GM18873 (cell line): Measurements from ENCODE around the gene CD7.

ENCODE experiments used
- ATAC-seq: cut with Tn5 transposase; IDR thresholded peaks from one replicate; pipeline ENCODE4 v1.9.1; 2021; ENCODE audit warnings: mild to moderate bottlenecking, moderate library complexity, moderate number of reproducible peaks; ENCODE audit not compliant: unreplicated experiment, low FRiP score

Gene CD7

DNA sequence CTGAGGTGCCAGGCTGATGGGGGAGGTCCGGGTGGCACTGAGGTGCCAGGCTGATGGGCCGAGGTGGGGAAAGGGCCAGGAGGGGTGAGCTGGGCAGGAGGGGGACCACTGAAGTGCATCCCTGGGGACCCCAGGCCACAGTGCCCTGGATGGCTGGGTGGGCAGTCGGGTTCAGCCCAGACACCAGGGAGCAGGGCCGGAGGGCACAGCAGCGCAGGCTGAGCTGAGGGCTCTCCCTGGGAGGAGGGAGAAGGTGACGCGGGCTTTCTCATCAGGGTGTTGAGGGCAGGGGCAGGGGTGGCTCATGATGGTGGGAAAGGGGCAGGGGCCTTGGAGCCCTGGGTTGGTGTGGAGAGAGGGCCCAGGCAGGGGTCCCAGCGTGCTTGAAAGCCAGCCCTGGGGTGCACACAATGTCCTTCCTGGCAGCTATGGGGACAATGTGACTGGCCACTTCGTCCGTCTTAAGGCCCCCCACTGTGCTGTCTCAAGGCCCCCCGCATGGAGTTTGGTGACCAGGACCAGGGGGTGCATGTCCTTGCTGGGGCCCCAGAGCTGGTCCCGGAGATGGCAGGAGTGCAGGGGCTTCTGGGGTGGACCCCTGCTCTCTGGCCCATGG lies 16.0 kb downstream of the CD7 start:
- no peak for ATAC-seq

DNA sequence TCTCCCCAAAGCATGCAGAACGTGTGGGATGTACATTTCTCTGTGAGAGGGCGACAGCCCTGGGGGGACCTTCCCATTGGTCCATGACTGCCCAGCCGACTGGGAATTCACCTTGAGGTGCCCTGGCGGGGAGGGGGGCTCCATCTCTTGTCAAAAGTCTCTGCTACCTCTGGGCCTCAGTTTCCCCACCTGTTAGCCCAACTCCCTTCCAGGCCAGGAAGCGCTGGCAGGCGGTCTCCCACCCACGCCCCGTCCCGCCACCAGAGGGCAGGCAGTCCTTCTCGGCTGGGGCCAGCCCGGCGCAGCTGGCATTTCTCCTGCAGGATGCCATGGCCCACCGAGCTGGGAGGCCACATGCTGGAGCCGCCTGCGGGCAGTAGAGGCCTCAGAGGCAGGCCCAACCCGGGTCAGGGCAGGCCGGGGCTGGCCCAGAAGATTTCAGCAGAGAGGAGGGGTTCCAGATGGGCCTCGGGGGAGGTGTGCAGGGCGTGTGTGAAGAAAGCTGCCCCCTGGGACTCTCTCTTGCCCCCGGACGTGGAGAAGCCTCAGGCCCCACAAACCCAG lies 16.6 kb downstream of the CD7 start:
- no peak for ATAC-seq

DNA sequence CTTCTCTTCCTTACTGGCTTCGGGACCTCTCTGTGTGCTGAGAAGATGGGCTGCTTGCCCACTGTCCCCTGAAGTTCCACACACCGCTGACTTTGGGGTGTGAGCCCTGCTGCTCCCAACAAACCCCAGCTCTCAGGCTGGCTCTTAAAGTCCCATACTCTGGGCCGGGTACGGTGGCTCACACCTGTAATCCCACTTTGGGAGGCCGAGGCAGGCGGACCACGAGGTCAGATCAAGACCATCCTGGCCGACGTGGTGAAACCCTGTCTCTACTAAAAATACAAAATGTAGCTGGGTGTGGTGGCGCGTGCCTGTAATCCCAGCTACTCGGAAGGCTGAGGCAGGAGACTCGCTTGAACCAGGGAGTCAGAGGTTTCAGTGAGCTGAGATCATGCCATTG lies 17.2 kb downstream of the CD7 start:
- ATAC-seq: no peak

DNA sequence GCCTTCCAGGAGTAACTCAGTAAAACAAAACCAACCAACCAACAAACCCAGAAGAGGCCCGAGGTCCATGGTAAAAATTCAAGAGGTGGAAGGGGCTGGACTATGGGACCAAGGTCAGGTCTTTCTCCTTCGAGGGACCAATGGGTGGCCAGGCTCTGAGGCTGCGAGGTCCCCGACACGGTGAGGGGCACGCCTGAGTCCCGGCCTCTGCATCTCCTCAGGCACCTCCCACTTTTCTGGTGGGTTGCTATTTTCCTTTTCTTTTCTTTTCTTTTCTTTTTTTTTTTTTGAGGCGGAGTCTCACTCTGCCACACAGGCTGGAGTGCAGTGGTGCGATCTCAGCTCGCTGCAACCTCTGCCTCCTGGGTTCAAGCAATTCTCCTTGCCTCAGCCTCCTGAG lies 18.0 kb downstream of the CD7 start:
- no peak for ATAC-seq

DNA sequence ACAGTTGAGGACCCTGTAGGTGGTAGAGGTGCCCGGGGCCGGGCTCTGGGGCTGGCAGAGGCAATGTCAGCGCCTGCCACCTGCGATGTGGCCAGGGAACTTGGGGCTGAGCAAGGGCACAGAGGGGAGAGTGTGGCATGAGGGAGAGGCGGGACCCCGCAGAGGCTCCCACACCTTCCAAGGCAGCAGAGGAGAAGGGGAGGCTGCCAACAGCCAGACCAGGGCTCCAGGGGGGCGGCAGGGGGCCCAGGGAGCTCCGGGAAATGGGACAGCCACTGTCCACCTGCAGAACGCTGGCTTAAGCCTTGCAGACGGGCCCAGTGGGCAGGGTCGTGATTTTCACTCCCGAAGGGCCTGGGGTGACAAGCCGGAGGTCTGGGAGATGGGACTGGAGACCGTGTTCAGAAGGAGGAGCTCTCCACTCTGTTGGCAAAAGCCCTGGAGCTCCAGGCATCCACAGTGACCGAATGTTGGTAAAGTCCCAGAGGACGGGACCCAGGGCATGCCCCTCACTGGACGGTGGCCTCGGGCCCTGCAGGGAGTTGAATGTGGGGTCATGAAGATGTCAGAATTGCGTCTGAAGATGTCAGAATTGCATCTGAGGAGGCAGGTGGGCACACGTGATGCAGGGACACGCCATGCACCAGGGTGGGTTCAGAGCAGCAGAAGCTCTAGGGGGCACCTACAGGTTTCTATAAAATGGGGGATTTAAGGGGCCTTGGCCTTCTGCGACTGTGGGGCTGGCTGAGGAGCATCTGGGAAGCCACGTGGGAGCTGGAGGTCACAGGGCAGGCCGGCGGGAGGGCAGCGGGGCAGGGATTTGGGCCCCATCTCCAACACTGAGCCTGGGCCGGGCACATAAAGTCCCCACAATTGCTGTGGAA lies 18.6 kb downstream of the CD7 start:
- peak; percentile 3 for ATAC-seq

DNA sequence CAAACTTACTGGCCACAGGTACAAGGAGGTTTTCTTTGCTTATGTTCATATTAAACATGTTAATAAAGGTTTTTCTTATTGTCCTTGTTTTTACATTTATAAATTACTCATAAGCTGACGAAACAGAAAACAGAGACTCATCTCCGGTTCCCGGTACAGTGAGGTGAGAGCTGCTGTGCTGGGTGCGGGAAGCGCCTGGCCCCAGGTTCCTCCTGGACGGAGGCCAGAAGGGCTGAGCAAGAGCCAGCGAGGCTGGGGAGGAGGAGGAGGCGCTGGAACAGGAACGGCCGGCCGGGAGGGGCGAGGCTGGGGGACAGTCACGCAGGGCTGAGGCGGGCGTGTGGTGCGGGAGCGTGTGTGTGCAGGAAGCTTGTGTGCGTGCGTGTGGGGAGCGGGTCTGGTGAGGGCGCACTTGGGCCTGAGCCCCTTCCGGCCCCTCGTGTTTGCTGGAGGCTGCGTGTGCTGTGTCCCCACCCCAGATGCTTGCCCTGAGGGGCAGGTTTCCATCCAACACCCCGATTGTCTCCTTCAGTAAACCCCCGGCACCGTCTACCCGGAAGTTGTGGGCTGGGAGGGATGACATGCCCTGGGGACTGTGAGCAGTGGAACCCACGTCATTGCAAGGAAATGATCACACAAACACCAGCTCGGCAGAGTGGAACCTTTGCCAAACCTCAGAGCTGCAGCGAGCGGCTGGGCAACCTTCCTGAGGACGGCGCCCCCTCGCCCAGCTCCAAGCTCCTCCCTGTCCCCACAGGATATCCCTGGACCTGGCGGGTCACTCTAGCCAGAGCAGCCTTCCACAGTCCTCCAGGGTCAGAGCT lies 19.5 kb downstream of the CD7 start:
- peak; percentile 42 for ATAC-seq

DNA sequence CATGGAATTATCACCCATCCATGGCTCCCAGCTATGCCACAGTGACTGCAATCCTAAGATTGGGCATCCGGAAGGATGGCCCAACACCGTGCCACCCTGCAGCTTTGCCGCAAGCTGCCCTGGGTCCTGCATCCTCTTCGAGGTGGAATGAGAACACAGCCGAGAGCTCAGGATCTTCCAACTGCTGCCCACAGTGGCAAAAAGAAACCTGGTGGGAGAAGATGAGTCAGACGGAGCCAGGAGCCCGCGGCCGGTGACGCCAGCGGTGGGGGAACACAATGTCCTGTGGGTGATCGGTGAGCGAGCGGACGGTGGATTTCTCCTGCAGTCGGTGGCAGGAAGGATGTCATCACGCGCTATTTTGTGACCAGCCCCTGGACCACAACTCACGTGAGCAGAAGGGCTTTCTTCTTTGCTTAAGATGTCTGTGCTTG lies 20.1 kb downstream of the CD7 start:
- ATAC-seq: peak; percentile 27

DNA sequence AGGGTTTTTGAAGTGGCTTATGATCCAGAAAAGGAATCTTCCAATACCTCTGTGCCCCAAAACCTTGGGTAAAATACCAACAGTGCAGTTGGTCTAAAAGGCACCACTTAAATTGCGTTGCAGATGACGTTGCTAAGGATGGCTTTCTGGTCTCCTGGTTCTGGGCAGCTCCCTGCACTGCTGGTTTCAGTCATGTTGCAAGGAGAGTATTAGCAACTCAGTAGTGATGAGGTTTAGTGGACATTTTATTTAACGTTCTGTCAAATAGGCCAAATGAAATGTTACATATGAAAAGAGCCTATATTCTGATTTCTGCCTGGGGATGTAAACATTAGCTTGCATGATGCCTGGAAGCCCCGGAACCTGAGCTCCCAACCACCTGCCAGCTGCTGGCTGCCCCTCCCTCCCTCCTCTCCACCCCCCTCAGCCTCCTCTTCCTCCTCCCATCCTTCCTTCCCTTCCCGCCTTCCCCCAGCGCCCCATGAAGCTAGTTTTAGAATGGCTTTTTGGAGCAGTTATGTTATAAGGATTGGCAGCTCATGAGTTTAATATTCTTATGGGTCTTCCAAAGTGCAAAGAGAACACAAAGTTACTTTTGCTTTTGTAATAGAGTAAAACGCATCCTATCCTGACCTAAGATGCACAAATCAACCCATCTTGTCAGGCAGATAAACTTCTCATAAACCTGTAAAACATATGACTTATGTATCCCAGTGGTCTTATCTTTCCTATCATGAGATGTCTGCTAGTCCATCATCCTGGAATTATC lies 20.7 kb downstream of the CD7 start:
- no peak for ATAC-seq

DNA sequence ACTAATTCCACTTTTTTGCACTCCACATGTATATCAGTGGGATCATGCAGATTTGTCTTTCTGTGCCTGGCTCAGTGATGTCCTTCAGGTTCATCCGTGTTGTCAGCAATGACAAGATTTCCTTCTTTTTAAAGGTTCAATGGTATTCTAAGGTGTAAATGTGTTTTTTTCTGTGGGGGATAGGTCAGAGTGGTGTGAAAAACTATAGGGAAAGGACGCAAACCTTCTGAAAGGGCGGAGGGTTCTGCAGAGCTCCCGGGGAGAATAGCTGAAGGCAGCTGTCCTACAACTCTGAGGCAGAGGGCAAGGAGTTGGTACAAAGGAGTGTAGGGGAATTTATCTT lies 22.0 kb downstream of the CD7 start:
- no peak for ATAC-seq

DNA sequence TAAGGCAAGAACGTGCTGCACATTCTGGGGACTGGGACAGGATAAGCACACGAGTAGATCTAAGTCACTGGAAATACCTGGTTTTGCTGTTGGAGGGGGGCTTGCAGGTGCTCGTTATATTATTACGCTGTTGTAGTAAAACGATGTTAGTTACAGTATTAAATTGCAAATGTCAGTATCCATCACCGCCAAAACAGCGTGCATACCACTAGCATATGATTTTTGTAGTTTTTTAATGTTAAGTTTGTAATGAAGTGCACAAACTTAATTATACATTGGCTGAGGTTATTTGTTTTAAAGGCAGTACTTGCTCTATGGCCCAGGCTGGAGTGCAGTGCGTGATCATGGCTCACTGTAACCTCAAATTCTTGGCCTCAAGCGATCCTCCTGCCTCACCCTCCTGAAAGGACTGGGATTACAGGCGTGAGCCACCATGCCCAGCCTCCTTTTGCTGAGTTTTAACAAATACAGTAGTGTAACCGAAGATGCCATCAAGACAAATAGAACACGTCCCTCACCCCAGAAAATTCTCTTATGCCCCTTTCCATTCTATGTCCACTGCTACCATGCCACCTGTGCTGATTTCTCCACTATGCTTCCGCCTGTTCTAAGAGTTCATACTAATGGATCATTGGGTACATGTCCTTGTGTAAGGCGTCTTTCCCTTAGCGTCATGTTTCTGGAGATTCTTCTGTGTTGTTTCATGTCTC lies 23.2 kb downstream of the CD7 start:
- no peak for ATAC-seq

DNA sequence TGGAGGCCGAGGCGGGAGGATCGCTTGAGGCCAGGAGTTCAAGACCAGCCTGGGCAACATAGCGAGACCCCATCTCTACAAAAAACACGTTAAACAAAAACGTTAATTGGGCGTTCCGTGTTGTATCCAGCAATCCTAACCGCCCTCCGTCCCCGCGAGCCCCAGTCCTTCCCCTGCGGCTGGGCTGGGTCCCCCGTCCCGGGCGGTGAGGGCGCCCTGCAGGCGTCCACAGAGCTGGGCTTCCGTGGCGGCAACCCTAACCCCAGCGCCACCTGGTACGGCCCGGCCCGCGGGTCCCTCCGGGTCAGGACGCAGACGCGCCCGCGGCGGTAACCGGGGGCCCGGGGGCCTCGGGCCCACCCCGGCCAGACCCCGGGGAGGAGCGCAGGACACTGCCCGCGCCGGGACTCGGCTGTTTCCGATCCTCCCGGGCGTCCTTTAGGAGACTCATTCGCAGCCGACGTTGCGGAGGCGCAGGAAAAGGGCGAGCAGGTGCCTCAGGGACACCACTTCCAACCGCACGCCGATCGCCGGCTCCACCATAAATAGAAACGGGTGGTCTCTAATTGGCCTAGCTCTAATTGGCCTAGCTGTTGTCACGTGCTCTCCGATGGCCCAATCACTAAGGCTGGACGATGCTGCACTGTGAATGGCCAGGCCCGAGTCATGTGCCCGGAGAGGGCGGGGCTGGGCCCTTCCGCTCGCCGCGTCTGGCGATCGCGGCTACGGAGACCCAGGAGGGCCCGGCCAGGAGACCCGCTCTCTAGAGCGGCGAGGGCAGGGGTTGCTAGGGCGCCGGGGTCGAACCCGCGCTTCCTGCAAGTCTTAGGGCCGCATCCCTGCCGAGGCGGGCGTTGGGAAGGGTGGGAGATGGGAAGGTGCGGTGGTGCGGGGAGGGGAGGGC lies 24.9 kb downstream of the CD7 start:
- peak; percentile 94 for ATAC-seq

DNA sequence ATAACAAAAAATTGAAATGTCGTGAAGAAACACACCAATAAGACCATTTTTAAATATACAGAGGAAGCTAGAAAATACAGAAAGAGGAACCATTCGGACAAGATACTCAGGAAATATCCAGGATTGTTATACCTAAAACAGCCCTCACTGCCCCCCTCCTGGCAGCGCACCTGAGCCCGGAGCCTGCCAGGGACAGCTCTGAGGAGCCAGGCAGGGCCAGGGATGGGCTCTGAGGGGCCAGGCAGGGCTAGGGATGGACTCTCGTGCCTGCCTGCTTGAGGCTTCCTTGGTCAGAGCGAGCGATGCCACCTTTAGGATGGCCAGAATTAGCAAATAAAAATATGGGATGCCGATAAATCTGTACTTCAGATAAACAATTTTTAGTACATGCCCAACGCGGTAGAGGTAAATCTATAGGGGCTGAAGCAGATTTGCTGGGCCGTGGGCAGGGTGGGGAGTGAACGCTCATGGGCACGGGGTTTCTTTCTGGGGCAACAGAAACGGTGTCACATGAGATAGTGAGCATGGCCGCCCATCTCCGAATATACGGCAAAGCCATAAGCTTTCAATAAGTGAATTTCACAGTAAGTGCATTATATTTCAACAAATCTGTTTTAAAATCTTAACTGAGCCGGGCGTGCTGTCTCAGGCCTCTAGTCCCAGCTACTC lies 25.7 kb downstream of the CD7 start:
- no peak for ATAC-seq

DNA sequence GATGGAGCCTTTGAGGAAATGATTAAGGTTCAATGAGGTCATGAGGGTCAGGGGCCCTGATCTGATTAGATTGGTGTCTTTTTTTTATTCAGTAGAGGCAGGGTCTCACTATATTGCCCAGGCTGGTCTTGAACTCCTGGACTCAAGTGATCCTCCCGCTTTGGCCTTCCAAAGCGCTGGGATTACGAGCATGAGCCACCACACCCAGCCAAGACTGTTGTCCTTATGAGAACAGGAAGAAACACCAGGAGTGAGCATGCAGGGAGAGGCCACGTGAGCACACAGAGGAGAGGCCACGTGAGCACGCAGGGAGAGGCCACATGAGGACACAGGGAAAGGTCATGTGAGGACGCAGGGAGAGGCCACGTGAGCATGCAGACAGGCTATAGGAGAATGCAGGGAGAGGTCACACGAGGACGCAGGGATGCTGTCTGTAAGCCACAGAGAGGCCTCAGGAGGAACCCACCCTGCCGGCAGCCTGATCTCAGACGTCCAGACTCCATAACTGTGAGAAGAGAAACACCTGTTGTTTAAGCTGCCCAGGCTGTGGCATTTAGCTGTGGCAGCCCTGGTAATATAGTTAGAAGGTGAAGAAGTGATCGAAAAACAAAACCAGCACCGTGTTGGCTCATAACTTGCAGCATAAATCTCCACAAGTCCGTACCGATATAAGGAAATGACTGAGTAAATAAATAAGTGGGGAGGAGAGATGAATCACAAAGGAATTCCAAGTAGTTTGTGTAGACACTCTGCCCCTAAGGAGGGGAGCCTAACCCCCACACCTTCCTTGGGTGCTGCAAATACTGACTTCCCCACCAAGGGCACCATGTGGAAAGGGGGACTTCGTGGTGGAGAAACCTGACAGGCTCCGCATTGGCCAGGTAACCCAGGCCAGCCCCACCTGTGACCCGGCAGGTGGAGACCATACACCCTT lies 29.3 kb downstream of the CD7 start:
- no peak for ATAC-seq

DNA sequence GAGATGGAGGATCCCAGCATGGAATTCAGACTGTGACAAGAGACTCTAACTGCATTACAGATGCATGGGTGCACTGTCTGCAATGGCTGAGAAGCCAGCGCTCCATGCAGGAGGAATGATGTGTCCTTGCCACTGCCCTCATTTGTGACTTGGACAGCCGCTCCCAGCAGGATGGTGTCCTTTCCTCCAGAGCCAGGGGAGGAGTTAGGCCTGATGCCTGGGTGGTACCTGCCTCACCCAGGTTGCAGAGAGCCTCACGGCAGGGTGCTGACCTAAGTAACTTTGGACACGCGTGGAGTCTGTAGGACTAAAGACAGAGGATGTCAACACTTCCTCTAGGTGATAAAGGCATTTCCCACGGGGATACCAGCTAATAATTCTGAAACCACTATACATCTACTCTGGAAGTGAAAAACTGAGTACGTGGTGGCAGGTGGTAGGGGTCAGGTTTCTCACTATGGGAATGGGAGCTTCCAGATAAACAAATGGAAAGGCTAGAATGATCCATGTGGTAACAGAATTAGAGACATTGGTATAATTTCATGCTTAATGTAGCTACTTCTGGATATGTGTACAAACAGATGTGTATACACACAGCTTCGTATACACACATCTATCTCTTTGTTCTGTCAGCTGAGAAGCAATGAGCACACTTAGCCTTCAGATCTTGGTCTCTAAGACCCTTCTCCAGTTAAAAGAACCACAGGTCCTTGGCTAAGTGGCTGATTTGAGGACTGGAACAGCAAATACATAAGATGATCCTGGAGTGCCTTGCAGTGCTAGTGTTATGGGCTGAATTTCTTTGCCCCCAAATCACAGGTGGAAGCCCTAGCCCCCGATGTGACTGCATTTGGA lies 30.2 kb downstream of the CD7 start:
- ATAC-seq: no peak

DNA sequence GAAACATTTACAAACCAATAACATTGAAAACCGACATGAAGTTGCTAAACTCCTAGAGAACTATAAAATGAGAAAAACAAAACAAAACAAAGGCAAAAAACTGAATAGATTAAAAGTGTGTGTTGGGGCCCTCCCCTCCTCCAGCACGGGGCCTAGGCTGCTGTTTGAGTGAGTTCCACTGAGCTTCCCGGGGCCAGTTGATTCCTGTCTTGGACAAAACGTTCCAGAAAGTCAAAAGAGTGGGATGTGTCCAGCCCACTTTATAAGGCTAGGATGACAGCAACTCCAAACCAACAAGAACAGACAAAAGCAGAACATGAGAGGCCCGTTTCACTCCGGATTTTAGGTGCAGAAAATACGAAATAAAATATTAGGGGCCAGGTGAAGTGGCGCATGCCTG lies 32.3 kb downstream of the CD7 start:
- no peak for ATAC-seq

DNA sequence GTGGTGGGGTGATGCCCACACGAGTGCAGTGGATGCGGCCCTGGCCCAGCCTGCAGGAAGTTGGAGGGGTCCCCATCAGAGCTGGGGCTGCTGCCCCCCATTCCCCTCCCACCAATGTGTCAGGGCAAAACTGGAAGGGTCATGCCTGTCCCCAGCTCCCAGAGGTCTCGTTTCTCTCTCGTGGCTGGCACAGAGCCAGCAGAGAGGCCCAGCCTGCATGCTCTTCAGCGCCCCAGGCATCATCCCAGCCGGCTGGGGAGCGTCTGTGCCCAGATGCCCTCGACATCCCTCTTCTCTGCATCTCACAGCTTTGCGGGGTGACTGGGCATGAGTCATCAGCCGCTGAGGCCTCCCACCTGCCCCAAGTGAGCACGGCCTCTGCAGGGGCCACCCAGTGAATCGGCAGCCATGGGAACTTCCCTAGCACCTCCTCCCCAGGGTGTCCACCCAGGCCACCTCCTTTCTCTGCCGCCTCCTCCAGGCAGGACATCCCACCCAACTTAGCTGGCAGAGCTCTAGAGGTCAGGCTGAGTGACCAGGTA lies 34.1 kb downstream of the CD7 start:
- ATAC-seq: no peak
